Activated naive CD4-positive, alpha-beta T cell treated with anti-CD3 and anti-CD28 coated beads, Interleukin-2, amount 10 ng/mL, durations not matched to agents 7 days and 5 days (primary cell): Measurements from ENCODE around the gene HGS.

Source experiments
- CTCF ChIA-PET: fragments of 350-600 bp; sonication (Branson Sonifier 250); formaldehyde crosslinking; loops from one replicate; lab custom pipeline; 2021; ENCODE audit warnings: antibody characterized with exemption; lab: Charles Lee
- DNase-seq: peaks from one replicate; pipeline ENCODE4 v3.0.0-alpha.2; 2020
- H3K27ac Mint-ChIP-seq: one replicate; pipeline ENCODE4 v1.8.0; 2021; ENCODE audit warnings: mild to moderate bottlenecking, moderate library complexity, mixed read lengths
- H3K27me3 Mint-ChIP-seq: one replicate; pipeline ENCODE4 v1.8.0; 2021; ENCODE audit warnings: mild to moderate bottlenecking, mixed read lengths
- H3K36me3 Mint-ChIP-seq: one replicate; pipeline ENCODE4 v1.8.0; 2021; ENCODE audit warnings: mixed read lengths
- H3K4me1 Mint-ChIP-seq: one replicate; pipeline ENCODE4 v1.8.0; 2021; ENCODE audit warnings: mixed read lengths
- H3K4me3 Mint-ChIP-seq: one replicate; pipeline ENCODE4 v1.8.0; 2021; ENCODE audit warnings: mild to moderate bottlenecking, moderate library complexity, mixed read lengths
- H3K9me3 Mint-ChIP-seq: one replicate; pipeline ENCODE4 v1.8.0; 2021; ENCODE audit warnings: mixed read lengths

Gene HGS

GRCh38 chr17:81684442-81684911 lies 666 bp downstream of the HGS start:
- H3K27ac Mint-ChIP-seq: peak overlapping the region; percentile 85
- peaks cover 39% of the 10 kb centered on the region for H3K36me3 Mint-ChIP-seq
- H3K9me3 Mint-ChIP-seq: no peaks in the 10 kb centered on the region
- H3K4me1 Mint-ChIP-seq: peaks cover 42% of the 10 kb centered on the region
- H3K4me3 Mint-ChIP-seq: peak overlapping the region; percentile 82
- CTCF ChIA-PET: interaction anchor here (1.3 to 1.6 kb wide), 3 partner anchors 9 to 24 kb away, joined by 3 to 4 read pairs (median 4); partner anchors contain the start of gene MRPL12
- DNase-seq: no peak
- peaks cover 4% of the 10 kb centered on the region for H3K27me3 Mint-ChIP-seq

- CTCF ChIA-PET: no interaction called here
- peak overlapping the region; percentile 85 for H3K27ac Mint-ChIP-seq
- H3K9me3 Mint-ChIP-seq: no peaks in the 10 kb centered on the region
- H3K4me3 Mint-ChIP-seq: peak overlapping the region; percentile 82
- H3K4me1 Mint-ChIP-seq: peaks cover 42% of the 10 kb centered on the region
- no peak for DNase-seq
- H3K27me3 Mint-ChIP-seq: peaks cover 4% of the 10 kb centered on the region
- H3K36me3 Mint-ChIP-seq: peaks cover 46% of the 10 kb centered on the region
These were observed 1.3 kb downstream of the HGS start for GRCh38 chr17:81685108-81685507.

GRCh38 chr17:81686614-81687013 lies 2.8 kb downstream of the HGS start:
- Mint-ChIP-seq H3K4me1 (peaks cover 40% of the 10 kb centered on the region), H3K27me3 (peaks cover 4% of the 10 kb centered on the region), H3K36me3 (peaks cover 49% of the 10 kb centered on the region), H3K9me3 (no peaks in the 10 kb centered on the region), H3K27ac (no peak overlapping the region), H3K4me3 (no peak overlapping the region)
- CTCF ChIA-PET: no interaction called here
- DNase-seq: no peak

- H3K4me1 Mint-ChIP-seq: peaks cover 28% of the 10 kb centered on the region
- H3K36me3 Mint-ChIP-seq: peaks cover 54% of the 10 kb centered on the region
- no peak overlapping the region for H3K27ac Mint-ChIP-seq
- CTCF ChIA-PET: no interaction called here
- H3K4me3 Mint-ChIP-seq: no peak overlapping the region
- no peaks in the 10 kb centered on the region for H3K9me3 Mint-ChIP-seq
- DNase-seq: no peak
- peaks cover 4% of the 10 kb centered on the region for H3K27me3 Mint-ChIP-seq
These were observed 4.1 kb downstream of the HGS start for GRCh38 chr17:81687770-81688541.

GRCh38 chr17:81688616-81689015 lies 4.8 kb downstream of the HGS start:
- Mint-ChIP-seq H3K9me3 (no peaks in the 10 kb centered on the region), H3K27me3 (peaks cover 3% of the 10 kb centered on the region), H3K27ac (no peak overlapping the region), H3K4me3 (no peak overlapping the region), H3K36me3 (peaks cover 54% of the 10 kb centered on the region), H3K4me1 (peaks cover 26% of the 10 kb centered on the region)
- CTCF ChIA-PET: no interaction called here
- no peak for DNase-seq

GRCh38 chr17:81690066-81690465 lies 6.3 kb downstream of the HGS start:
- no peak for DNase-seq
- H3K27me3 Mint-ChIP-seq: no peaks in the 10 kb centered on the region
- CTCF ChIA-PET: no interaction called here
- H3K4me3 Mint-ChIP-seq: no peak overlapping the region
- H3K9me3 Mint-ChIP-seq: no peaks in the 10 kb centered on the region
- H3K36me3 Mint-ChIP-seq: peaks cover 46% of the 10 kb centered on the region
- peaks cover 16% of the 10 kb centered on the region for H3K4me1 Mint-ChIP-seq
- H3K27ac Mint-ChIP-seq: no peak overlapping the region

- Mint-ChIP-seq H3K27ac (no peak overlapping the region), H3K36me3 (peaks cover 45% of the 10 kb centered on the region), H3K4me1 (peaks cover 11% of the 10 kb centered on the region), H3K27me3 (no peaks in the 10 kb centered on the region), H3K9me3 (no peaks in the 10 kb centered on the region), H3K4me3 (no peak overlapping the region)
- CTCF ChIA-PET: no interaction called here
- no peak for DNase-seq
These were observed 6.7 kb downstream of the HGS start for GRCh38 chr17:81690549-81690948.

- Mint-ChIP-seq H3K27me3 (no peaks in the 10 kb centered on the region), H3K27ac (no peak overlapping the region), H3K4me3 (no peak overlapping the region), H3K4me1 (peaks cover 7% of the 10 kb centered on the region), H3K36me3 (peaks cover 41% of the 10 kb centered on the region), H3K9me3 (no peaks in the 10 kb centered on the region)
- DNase-seq: no peak
- CTCF ChIA-PET: no interaction called here
These were observed 7.4 kb downstream of the HGS start for GRCh38 chr17:81691196-81691595.

GRCh38 chr17:81691608-81692007 lies 7.8 kb downstream of the HGS start:
- no peaks in the 10 kb centered on the region for H3K9me3 Mint-ChIP-seq
- CTCF ChIA-PET: no interaction called here
- H3K4me3 Mint-ChIP-seq: no peak overlapping the region
- DNase-seq: no peak
- H3K4me1 Mint-ChIP-seq: peaks cover 5% of the 10 kb centered on the region
- no peak overlapping the region for H3K27ac Mint-ChIP-seq
- H3K36me3 Mint-ChIP-seq: peaks cover 38% of the 10 kb centered on the region
- no peaks in the 10 kb centered on the region for H3K27me3 Mint-ChIP-seq

- CTCF ChIA-PET: no interaction called here
- no peak for DNase-seq
- Mint-ChIP-seq H3K27me3 (no peaks in the 10 kb centered on the region), H3K4me1 (peaks cover 4% of the 10 kb centered on the region), H3K36me3 (peaks cover 45% of the 10 kb centered on the region), H3K4me3 (no peak overlapping the region), H3K9me3 (no peaks in the 10 kb centered on the region), H3K27ac (no peak overlapping the region)
These were observed 9.8 kb downstream of the HGS start for GRCh38 chr17:81693509-81694210.

- no peaks in the 10 kb centered on the region for H3K9me3 Mint-ChIP-seq
- peaks cover 2% of the 10 kb centered on the region for H3K4me1 Mint-ChIP-seq
- H3K4me3 Mint-ChIP-seq: no peak overlapping the region
- CTCF ChIA-PET: interaction anchor here (1.3 kb wide), 1 partner anchor 19 kb away, joined by 4 read pairs; no protein-coding TSS in a partner anchor
- H3K36me3 Mint-ChIP-seq: peaks cover 42% of the 10 kb centered on the region
- DNase-seq: no peak
- no peaks in the 10 kb centered on the region for H3K27me3 Mint-ChIP-seq
- H3K27ac Mint-ChIP-seq: no peak overlapping the region
These were observed 11.0 kb downstream of the HGS start for GRCh38 chr17:81694810-81695209.

GRCh38 chr17:81695211-81695610 lies 11.4 kb downstream of the HGS start:
- H3K4me1 Mint-ChIP-seq: peaks cover 2% of the 10 kb centered on the region
- CTCF ChIA-PET: interaction anchor here (1.3 kb wide), 1 partner anchor 20 kb away, joined by 4 read pairs; no protein-coding TSS in a partner anchor

GRCh38 chr17:81695801-81696200 lies 12.0 kb downstream of the HGS start:
- Mint-ChIP-seq H3K27ac (no peak overlapping the region), H3K27me3 (no peaks in the 10 kb centered on the region), H3K36me3 (peaks cover 40% of the 10 kb centered on the region), H3K9me3 (no peaks in the 10 kb centered on the region), H3K4me3 (no peak overlapping the region), H3K4me1 (peaks cover 5% of the 10 kb centered on the region)
- no peak for DNase-seq
- CTCF ChIA-PET: interaction anchor here (1.3 kb wide), 1 partner anchor 20 kb away, joined by 4 read pairs; no protein-coding TSS in a partner anchor

More at GRCh38 chr17:81695211-81695610, 11.4 kb downstream of the HGS start:
- H3K4me3 Mint-ChIP-seq: no peak overlapping the region
- no peak overlapping the region for H3K27ac Mint-ChIP-seq
- no peaks in the 10 kb centered on the region for H3K9me3 Mint-ChIP-seq
- H3K27me3 Mint-ChIP-seq: no peaks in the 10 kb centered on the region
- H3K36me3 Mint-ChIP-seq: peaks cover 38% of the 10 kb centered on the region
- DNase-seq: no peak

- CTCF ChIA-PET: no interaction called here
- H3K36me3 Mint-ChIP-seq: peaks cover 38% of the 10 kb centered on the region
- no peak overlapping the region for H3K4me3 Mint-ChIP-seq
- no peaks in the 10 kb centered on the region for H3K9me3 Mint-ChIP-seq
- H3K27me3 Mint-ChIP-seq: no peaks in the 10 kb centered on the region
- no peak overlapping the region for H3K27ac Mint-ChIP-seq
- peaks cover 11% of the 10 kb centered on the region for H3K4me1 Mint-ChIP-seq
- DNase-seq: no peak
These were observed 12.6 kb downstream of the HGS start for GRCh38 chr17:81696218-81696941.
